GM10266 (cell line): ENCODE results near the gene S100PBP.

Source experiments
- DNase-seq: peaks from one replicate; pipeline ENCODE4 v3.0.0; 2012; ENCODE audit errors: extremely low spot score
- TF ChIP-seq, protein P1 (sequence below): IDR thresholded peaks from 2 replicates; pipeline ENCODE4 v1.5.1; 2012; ENCODE audit warnings: mild to moderate bottlenecking, low read depth; ENCODE audit not compliant: control insufficient read depth, insufficient read depth; ENCODE audit errors: missing control alignments

S100PBP gene

DNA sequence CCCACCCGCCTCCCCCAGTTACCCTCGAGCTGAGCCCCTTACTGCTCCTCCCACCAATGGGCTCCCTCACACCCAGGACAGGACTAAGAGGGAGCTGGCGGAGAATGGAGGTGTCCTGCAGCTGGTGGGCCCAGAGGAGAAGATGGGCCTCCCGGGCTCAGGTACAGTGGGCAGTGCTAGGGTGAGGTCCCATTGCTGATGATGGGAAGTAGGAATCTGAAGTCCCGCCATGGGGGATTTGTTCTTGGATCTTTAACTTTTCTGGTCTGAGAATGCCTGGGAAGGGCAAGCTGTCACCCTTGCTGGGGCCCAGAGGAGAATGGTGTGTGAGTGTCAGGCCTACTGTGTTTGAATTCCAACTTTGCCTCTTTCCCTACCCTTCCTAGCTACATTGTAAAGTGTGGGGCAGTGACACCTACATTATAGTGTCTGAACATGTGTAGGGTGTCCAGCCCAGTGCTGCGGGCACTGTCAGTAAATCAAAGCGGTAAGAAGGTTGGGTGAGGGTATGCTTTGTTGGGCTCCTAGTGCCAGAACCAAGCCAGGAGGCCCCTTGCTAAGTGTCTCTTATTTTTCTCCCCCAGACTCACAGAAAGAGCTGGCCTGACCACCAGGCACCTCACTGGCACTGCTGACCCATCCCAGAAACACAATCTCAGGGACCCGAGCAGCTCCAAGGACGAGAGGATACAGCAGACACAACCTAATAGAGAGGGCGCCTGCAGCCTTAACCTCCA, 45.0 kb upstream of the S100PBP start:
- TF ChIP-seq, protein P1, sequence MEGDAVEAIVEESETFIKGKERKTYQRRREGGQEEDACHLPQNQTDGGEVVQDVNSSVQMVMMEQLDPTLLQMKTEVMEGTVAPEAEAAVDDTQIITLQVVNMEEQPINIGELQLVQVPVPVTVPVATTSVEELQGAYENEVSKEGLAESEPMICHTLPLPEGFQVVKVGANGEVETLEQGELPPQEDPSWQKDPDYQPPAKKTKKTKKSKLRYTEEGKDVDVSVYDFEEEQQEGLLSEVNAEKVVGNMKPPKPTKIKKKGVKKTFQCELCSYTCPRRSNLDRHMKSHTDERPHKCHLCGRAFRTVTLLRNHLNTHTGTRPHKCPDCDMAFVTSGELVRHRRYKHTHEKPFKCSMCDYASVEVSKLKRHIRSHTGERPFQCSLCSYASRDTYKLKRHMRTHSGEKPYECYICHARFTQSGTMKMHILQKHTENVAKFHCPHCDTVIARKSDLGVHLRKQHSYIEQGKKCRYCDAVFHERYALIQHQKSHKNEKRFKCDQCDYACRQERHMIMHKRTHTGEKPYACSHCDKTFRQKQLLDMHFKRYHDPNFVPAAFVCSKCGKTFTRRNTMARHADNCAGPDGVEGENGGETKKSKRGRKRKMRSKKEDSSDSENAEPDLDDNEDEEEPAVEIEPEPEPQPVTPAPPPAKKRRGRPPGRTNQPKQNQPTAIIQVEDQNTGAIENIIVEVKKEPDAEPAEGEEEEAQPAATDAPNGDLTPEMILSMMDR, result no peak
- peak; percentile 22 for DNase-seq

DNA sequence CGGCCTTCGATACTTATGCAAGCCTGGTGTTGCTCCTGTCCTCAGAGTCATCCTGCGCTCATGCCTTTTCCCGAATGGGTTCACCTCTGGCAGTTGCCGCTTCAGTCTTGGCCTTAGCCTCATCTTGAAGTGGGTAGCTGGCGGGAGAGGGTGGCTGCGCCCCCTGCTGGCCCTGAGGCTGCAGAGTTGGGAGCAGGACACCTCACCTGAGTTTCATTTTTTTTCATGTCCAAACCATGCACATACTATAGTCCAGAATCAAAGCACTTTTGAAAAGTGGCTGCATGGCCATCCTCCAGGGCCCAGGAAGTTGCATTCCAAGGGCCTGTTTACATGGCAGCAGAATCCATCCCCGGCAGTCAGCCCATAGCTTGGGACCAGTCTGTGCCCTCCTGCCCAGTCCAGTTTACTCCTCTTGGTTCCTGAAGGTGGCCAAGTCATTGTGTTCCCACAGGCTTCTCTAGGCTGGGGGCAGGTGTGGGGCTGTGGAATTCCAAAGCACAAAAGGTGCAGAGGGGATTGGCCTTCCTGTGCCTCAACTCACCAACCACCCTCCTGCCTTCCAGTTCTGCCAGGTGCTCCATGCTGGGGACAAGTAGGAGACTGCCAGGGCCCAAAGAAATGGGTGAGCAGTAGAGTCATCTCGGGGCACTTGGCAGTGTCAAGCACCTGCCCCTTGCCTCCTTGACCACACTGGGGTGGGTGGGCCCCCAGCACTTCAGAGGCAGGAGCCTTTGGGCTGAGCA, 44.3 kb upstream of the S100PBP start:
- peak; percentile 88 for DNase-seq
- TF ChIP-seq, protein P1, result peak; percentile 89

DNA sequence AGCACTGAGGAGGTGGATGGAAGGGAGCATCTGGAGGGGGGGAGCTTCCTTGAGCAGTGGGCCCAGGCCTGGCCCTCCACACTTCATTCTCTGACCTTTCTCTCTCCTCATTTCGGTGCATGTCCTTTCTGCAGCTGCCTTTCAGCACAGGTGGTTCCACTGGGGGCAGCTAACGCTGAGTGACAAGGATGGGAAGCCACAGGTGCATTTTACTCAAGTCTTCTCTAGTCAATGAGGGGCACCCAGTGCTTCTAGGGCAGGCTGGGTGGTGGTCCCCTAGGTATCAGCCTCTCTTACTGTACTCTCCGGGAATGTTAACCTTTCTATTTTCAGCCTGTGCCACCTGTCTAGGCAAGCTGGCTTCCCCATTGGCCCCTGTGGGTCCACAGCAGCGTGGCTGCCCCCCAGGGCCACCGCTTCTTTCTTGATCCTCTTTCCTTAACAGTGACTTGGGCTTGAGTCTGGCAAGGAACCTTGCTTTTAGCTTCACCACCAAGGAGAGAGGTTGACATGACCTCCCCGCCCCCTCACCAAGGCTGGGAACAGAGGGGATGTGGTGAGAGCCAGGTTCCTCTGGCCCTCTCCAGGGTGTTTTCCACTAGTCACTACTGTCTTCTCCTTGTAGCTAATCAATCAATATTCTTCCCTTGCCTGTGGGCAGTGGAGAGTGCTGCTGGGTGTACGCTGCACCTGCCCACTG, 43.5 kb upstream of the S100PBP start:
- TF ChIP-seq, protein P1, result no peak
- DNase-seq, result peak; percentile 19

DNA sequence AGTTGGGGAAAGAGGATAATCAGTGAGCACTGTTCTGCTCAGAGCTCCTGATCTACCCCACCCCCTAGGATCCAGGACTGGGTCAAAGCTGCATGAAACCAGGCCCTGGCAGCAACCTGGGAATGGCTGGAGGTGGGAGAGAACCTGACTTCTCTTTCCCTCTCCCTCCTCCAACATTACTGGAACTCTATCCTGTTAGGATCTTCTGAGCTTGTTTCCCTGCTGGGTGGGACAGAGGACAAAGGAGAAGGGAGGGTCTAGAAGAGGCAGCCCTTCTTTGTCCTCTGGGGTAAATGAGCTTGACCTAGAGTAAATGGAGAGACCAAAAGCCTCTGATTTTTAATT, 43.0 kb upstream of the S100PBP start:
- TF ChIP-seq, protein P1, result no peak
- DNase-seq, result no peak

DNA sequence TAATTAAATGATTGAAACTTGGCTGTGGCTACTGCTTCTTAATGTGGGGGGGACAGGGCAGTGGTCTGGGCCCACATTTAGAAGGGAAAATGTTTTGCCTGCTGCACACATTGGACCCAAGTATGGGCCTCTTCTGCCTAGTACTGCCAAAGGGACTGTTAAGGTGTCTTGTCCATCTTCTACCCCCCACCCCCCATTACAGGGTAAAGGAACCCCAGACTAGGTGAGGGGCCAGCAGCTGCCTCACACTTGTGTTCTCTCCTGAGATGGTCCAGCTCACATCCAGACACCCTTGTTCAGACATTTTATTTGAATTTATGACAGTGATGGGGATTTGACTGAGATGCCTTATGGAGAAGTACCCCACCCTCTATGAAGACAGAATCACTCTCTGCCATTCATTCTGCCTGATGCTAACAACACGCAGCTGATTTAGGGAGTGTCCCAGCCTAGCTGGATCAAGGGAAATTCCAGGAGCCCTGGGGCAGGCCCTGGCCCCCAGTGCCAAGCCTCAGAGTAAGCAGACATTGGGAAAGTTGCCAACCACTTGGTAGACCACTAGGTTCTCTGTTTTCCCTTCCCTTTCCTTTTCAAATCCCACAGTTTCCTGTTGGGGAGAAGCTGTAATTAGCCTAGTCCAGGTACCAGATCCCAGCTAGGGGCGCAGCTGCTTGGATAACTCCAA, 42.4 kb upstream of the S100PBP start:
- TF ChIP-seq, protein P1, result no peak
- DNase-seq, result no peak

DNA sequence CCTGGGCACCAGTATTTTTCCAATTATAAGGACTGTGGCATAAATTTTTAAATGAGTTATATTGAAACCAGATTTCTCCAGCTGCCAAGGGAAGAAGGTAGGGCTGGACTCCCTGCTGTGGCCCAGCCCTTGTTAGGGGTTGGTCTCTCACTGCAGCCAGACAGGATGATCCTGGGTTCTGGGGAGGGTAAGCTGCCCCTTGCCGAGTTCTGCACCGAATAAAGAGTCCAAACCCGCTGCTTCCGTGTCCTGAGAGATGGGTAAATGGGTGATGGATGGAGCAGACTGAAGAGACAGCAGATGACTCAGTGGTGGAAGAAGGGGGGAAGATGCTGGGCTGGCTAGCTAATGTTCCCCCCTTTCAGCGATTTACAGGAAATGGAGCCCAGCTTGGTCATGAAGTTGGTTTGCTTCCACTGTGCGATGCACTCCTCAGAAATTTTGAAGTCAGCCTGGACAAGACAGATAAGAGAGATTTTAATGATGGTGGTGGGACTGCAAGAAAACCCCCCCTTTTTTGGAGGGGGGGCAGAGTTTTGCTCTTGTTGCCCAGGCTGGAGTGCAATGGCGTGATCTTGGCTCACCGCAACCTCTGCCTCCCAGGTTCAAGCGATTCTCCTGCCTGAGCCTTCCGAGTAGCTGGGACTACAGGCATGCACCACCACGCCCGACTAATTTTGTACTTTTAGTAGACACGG, 41.7 kb upstream of the S100PBP start:
- DNase-seq, result no peak
- TF ChIP-seq, protein P1, result no peak
